GM12891 (cell line): ENCODE data around the gene APLP1.

Source experiments
- PAX5 ChIP-seq: IDR thresholded peaks from 2 replicates; pipeline ENCODE4 v1.6.1; 2011; ENCODE audit warnings: low read length, moderate library complexity, mild to moderate bottlenecking; ENCODE audit not compliant: insufficient read depth, severe bottlenecking
- POLR2A ChIP-seq: IDR thresholded peaks from 2 replicates; pipeline ENCODE4 v1.6.1; 2011; ENCODE audit warnings: low read depth, low read length, control low read depth
- POLR2AphosphoS5 ChIP-seq: IDR thresholded peaks from 2 replicates; pipeline ENCODE4 v1.6.1; 2011; ENCODE audit warnings: low read depth, low read length, control low read depth
- TAF1 ChIP-seq: IDR thresholded peaks from 2 replicates; pipeline ENCODE4 v1.6.1; 2011; ENCODE audit warnings: low read depth, low read length, control low read depth

DNA sequence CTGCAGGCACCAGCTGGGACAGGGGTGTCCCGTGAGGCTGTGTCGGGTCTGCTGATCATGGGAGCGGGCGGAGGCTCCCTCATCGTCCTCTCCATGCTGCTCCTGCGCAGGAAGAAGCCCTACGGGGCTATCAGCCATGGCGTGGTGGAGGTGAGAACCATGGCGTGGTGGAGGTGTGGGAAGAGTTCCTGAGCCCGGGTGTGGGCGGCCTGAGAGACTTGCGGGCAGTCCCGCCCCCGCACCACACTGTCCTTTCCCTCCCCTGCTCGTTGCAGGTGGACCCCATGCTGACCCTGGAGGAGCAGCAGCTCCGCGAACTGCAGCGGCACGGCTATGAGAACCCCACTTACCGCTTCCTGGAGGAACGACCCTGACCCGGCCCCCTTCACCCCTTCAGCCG lies 10.7 kb downstream of the APLP1 start:
- no peak for TF ChIP-seq PAX5
- no peak for TF ChIP-seq POLR2AphosphoS5
- no peak for TF ChIP-seq POLR2A
- no peak for TF ChIP-seq TAF1
